ENCODE results near the gene TSPEAR.
"Not testable (repeated sequence)": the region's sequence is repeated elsewhere in the genome, so short reads cannot be mapped to it uniquely, and the experiment has no call there.

DNA sequence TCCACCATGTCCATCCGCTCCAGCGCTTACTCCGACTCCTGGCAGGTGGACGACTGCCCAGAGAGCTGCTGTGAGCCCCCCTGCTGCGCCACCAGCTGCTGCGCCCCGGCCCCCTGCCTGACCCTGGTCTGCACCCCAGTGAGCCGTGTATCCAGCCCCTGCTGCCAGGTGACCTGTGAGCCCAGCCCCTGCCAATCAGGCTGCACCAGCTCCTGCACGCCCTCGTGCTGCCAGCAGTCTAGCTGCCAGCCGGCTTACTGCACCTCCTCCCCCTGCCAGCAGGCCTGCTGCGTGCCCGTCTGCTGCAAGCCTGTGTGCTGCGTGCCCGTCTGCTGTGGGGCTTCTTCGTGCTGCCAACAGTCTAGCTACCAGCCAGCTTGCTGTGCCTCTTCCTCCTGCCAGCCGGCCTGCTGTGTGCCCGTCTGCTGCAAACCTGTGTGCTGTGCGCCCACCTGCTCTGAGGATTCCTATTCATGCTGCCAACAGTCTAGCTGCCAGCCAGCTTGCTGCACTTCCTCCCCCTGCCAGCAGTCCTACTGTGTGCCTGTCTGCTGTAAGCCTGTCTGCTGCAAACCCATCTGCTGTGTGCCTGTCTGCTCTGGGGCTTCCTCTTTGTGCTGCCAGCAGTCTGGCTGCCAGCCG lies 84.1 kb downstream of the TSPEAR start:
- not testable (repeated sequence) for TF ChIP-seq CTCF, POLR2A (IDR thresholded peaks at IDR 0.05)

Data from right lobe of liver (tissue), 4 donors.